SK-N-SH (cell line): ENCODE results near the gene SOX8. TPM values are rescaled to one million over a fixed set of nuclear protein-coding genes. Genes with fewer than 3 reads are reported as not detected.
A peak's percentile ranks its signal among the peaks of the same experiment; 100 is the strongest.

Source experiments
- CTCF ChIA-PET: fragments of 300-600, 350-600 bp; formaldehyde crosslinking; extraction: SDS; loops from one replicate; lab custom pipeline; 2021; lab: Yijun Ruan, JAX
- POLR2A ChIA-PET: fragments of 350-600 bp; sonication (Branson Sonifier 250); formaldehyde crosslinking; extraction: SDS; loops from one replicate; lab custom pipeline; 2020; ENCODE audit warnings: antibody characterized with exemption, inconsistent platforms; lab: Yijun Ruan, JAX
- DNase-seq: peaks from one replicate; pipeline ENCODE4 v3.0.0; 2012
- H2AFZ ChIP-seq: fragments of 200-600 bp; sonication (generic); 2 replicates; pipeline ENCODE4 v1.8.1; 2016; ENCODE audit warnings: antibody characterized with exemption, mild to moderate bottlenecking, low read depth
- H3F3A ChIP-seq: fragments of 200-600 bp; sonication (generic); replicated peaks from 2 replicates; pipeline ENCODE3; 2016; ENCODE audit warnings: antibody characterized with exemption, mild to moderate bottlenecking; ENCODE audit not compliant: insufficient read depth
- H3K27ac ChIP-seq, 2 experiments: fragments of 200-500 bp in 1 of 2; fragments of 200-600 bp in 1 of 2; sonication (Bioruptor generic) in 1 of 2; sonication (generic), shearing (Covaris generic) in 1 of 2; 2 replicates each; pipeline versions ENCODE4 v1.5.1 to v1.6.1; 2014 to 2016; ENCODE audit warnings: low read depth in 2 of 2, inconsistent platforms in 1 of 2, low read length in 1 of 2, mild to moderate bottlenecking in 1 of 2, mixed read lengths in 1 of 2
- H3K27me3 ChIP-seq: fragments of 200-600 bp; sonication (generic), shearing (Covaris generic); 2 replicates; pipeline ENCODE4 v1.6.1; 2016; ENCODE audit warnings: mixed run types; ENCODE audit not compliant: insufficient read depth
- H3K36me3 ChIP-seq, 2 experiments: fragments of 200-500 bp in 1 of 2; fragments of 200-600 bp in 1 of 2; sonication (Bioruptor generic) in 1 of 2; sonication (generic) in 1 of 2; replicated peaks in 1 of 2; 2 replicates each; pipeline versions ENCODE3 to v1.5.1; 2014 to 2016; ENCODE audit warnings: low read length in 1 of 2, mild to moderate bottlenecking in 1 of 2; ENCODE audit not compliant: insufficient read depth in 2 of 2, control insufficient read depth in 1 of 2
- H3K4me1 ChIP-seq, 2 experiments: fragments of 200-500 bp in 1 of 2; fragments of 200-600 bp in 1 of 2; sonication (Bioruptor generic) in 1 of 2; sonication (generic), shearing (Covaris generic) in 1 of 2; 2 replicates each; pipeline versions ENCODE4 v1.5.1 to v1.6.1; 2014 to 2016; ENCODE audit warnings: low read depth in 1 of 2, low read length in 1 of 2, mixed run types in 1 of 2; ENCODE audit not compliant: insufficient read depth in 2 of 2, control insufficient read depth in 1 of 2
- H3K4me2 ChIP-seq: fragments of 200-600 bp; sonication (generic), shearing (Covaris generic); 2 replicates; pipeline ENCODE4 v1.6.1; 2017; ENCODE audit warnings: mixed run types
- H3K4me3 ChIP-seq, 2 experiments: fragments of 200-500 bp in 1 of 2; fragments of 200-600 bp in 1 of 2; sonication (Bioruptor generic) in 1 of 2; sonication (generic), shearing (Covaris generic) in 1 of 2; 2 replicates each; pipeline versions ENCODE4 v1.5.1 to v1.8.1; 2014 to 2016; ENCODE audit warnings: low read depth in 2 of 2, inconsistent platforms in 1 of 2, low read length in 1 of 2, mild to moderate bottlenecking in 1 of 2, mixed read lengths in 1 of 2, moderate library complexity in 1 of 2
- H3K79me2 ChIP-seq: fragments of 200-600 bp; sonication (generic); 2 replicates; pipeline ENCODE4 v1.8.1; 2017; ENCODE audit warnings: mild to moderate bottlenecking; ENCODE audit not compliant: insufficient read depth
- H3K9ac ChIP-seq: fragments of 200-600 bp; sonication (generic); 2 replicates; pipeline ENCODE4 v1.6.1; 2017; ENCODE audit warnings: mixed run types
- H3K9me2 ChIP-seq: fragments of 200-600 bp; sonication (generic); 2 replicates; pipeline ENCODE4 v1.6.1; 2017; ENCODE audit warnings: mixed run types
- H3K9me3 ChIP-seq: fragments of 200-600 bp; sonication (generic); 2 replicates; pipeline ENCODE4 v1.6.1; 2017; ENCODE audit warnings: mixed run types, mild to moderate bottlenecking, moderate library complexity
- H4K20me1 ChIP-seq: fragments of 200-600 bp; sonication (generic); 2 replicates; pipeline ENCODE4 v1.6.1; 2017; ENCODE audit warnings: mild to moderate bottlenecking, mixed run types; ENCODE audit not compliant: insufficient read depth
- GABPA ChIP-seq: IDR thresholded peaks from 2 replicates; pipeline ENCODE4 v1.4.0; 2012; ENCODE audit warnings: low read depth, mild to moderate bottlenecking
- MEF2A ChIP-seq: IDR thresholded peaks from 2 replicates; pipeline ENCODE4 v1.4.0; 2012; ENCODE audit warnings: low read depth, borderline replicate concordance
- NFIC ChIP-seq: IDR thresholded peaks from 2 replicates; pipeline ENCODE4 v1.4.0; 2012; ENCODE audit warnings: borderline replicate concordance
- POLR2AphosphoS5 ChIP-seq: IDR thresholded peaks from 2 replicates; pipeline ENCODE4 v1.6.1; 2012; ENCODE audit warnings: low read depth, low read length
- RCOR1 ChIP-seq: fragments of 150-350 bp; IDR thresholded peaks from 2 replicates; pipeline ENCODE4 v1.6.1; 2017; ENCODE audit warnings: antibody characterized with exemption, low read length
- RFX5 ChIP-seq: IDR thresholded peaks from 2 replicates; pipeline ENCODE4 v1.6.1; 2012; ENCODE audit warnings: mild to moderate bottlenecking, improper control_type of control experiment, low read length
- SIN3A ChIP-seq: IDR thresholded peaks from 2 replicates; pipeline ENCODE4 v1.6.1; 2012; ENCODE audit warnings: low read depth, mild to moderate bottlenecking, low read length, moderate library complexity, borderline replicate concordance
- SMC3 ChIP-seq: IDR thresholded peaks from 2 replicates; pipeline ENCODE4 v1.6.1; 2012; ENCODE audit warnings: low read depth, low read length, improper control_type of control experiment
- TAF1 ChIP-seq: IDR thresholded peaks from 2 replicates; pipeline ENCODE4 v1.6.1; 2012; ENCODE audit warnings: low read depth, mild to moderate bottlenecking, low read length, moderate library complexity, borderline replicate concordance
- TCF12 ChIP-seq: IDR thresholded peaks from 2 replicates; pipeline ENCODE4 v1.4.0; 2012
- WGBS: methylation state at CpG from one replicate; pipeline ENCODE4 v1.1.6; 2017; ENCODE audit warnings: low lambda C conversion rate; 5-methylcytosine and 5-hydroxymethylcytosine counted together
- polyA plus RNA-seq, 3 experiments: library from polyadenylated mRNA; depleted of rRNA; stranded (reverse); fragments of >200 nt; gene quantifications; 2 replicates each; pipeline ENCODE4 v1.2.3, GENCODE V29; 2012
- TF ChIP-seq, protein P1 (sequence below): IDR thresholded peaks from 2 replicates; pipeline ENCODE4 v1.6.1; 2012; ENCODE audit warnings: mild to moderate bottlenecking, low read depth, low read length, moderate library complexity
- TF ChIP-seq, protein P2 (sequence below): IDR thresholded peaks from 2 replicates; pipeline ENCODE4 v1.4.0; 2012; ENCODE audit warnings: low read depth, borderline replicate concordance
- TF ChIP-seq, protein P3 (sequence below): IDR thresholded peaks from 2 replicates; pipeline ENCODE4; 2012

The SOX8 gene
- polyA plus RNA-seq, 1 of the 3 experiments (the other 2 are of a cell fraction): not detected

DNA sequence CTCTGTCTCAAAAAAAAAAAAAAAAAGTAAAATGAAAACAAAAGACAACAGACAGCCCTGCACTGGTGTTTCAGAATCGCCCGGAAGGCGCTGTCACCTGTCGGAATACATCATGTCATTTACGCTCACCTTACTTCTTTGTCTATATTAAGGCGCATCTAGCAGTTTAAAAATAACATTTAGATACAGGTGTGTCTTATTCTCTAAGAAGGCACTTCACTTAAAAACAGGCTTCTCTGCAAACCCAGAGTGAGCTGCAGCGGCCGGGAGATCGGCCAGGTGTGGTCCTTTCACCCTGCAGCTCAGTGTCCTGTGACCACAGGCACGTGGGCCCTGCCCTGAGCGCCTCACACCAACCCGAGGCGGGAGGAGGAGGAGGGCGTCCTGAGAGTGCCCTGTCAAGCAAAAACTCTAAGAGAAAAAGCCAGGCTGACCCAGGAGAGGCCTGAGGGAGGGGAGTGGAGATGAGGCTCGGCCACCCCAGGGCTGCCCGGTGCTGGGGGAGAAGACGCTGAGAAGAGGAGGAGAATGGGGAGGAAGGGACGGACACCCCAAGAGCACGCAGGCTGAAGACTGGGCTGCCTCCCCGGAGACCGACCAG, 7.5 kb upstream of the SOX8 start:
- Histone ChIP-seq H3K36me3 (no peaks in the 10 kb centered on the region), H3K27ac (no peak overlapping the region), H3K27me3 (peaks cover 78% of the 10 kb centered on the region), H3K9me2 (no peaks in the 10 kb centered on the region), H2AFZ (no peak overlapping the region), H3K4me3 (no peak overlapping the region), H3K9ac (no peak overlapping the region), H3K4me2 (no peak overlapping the region), H3K4me1 (peaks cover 6 to 11% of the 10 kb centered on the region in 2 experiments; a peak in 2 of 4 replicates), H4K20me1 (no peaks in the 10 kb centered on the region), H3K9me3 (no peaks in the 10 kb centered on the region), H3K79me2 (peaks cover 5% of the 10 kb centered on the region; the same call in 1 of the 2 replicates), H3F3A (no peaks in the 10 kb centered on the region)
- 44% methylated on average over 17 of the region's 21 CpGs for WGBS
- DNase-seq: no peak
- TF ChIP-seq RFX5 (no peak), SMC3 (no peak), RCOR1 (no peak), MEF2A (no peak), TCF12 (no peak)
- TF ChIP-seq, protein P1, sequence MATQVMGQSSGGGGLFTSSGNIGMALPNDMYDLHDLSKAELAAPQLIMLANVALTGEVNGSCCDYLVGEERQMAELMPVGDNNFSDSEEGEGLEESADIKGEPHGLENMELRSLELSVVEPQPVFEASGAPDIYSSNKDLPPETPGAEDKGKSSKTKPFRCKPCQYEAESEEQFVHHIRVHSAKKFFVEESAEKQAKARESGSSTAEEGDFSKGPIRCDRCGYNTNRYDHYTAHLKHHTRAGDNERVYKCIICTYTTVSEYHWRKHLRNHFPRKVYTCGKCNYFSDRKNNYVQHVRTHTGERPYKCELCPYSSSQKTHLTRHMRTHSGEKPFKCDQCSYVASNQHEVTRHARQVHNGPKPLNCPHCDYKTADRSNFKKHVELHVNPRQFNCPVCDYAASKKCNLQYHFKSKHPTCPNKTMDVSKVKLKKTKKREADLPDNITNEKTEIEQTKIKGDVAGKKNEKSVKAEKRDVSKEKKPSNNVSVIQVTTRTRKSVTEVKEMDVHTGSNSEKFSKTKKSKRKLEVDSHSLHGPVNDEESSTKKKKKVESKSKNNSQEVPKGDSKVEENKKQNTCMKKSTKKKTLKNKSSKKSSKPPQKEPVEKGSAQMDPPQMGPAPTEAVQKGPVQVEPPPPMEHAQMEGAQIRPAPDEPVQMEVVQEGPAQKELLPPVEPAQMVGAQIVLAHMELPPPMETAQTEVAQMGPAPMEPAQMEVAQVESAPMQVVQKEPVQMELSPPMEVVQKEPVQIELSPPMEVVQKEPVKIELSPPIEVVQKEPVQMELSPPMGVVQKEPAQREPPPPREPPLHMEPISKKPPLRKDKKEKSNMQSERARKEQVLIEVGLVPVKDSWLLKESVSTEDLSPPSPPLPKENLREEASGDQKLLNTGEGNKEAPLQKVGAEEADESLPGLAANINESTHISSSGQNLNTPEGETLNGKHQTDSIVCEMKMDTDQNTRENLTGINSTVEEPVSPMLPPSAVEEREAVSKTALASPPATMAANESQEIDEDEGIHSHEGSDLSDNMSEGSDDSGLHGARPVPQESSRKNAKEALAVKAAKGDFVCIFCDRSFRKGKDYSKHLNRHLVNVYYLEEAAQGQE: no peak
- TF ChIP-seq, protein P2, sequence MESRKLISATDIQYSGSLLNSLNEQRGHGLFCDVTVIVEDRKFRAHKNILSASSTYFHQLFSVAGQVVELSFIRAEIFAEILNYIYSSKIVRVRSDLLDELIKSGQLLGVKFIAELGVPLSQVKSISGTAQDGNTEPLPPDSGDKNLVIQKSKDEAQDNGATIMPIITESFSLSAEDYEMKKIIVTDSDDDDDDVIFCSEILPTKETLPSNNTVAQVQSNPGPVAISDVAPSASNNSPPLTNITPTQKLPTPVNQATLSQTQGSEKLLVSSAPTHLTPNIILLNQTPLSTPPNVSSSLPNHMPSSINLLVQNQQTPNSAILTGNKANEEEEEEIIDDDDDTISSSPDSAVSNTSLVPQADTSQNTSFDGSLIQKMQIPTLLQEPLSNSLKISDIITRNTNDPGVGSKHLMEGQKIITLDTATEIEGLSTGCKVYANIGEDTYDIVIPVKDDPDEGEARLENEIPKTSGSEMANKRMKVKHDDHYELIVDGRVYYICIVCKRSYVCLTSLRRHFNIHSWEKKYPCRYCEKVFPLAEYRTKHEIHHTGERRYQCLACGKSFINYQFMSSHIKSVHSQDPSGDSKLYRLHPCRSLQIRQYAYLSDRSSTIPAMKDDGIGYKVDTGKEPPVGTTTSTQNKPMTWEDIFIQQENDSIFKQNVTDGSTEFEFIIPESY: no peak
- ChIA-PET CTCF (no interaction called here), POLR2A (no interaction called here)

DNA sequence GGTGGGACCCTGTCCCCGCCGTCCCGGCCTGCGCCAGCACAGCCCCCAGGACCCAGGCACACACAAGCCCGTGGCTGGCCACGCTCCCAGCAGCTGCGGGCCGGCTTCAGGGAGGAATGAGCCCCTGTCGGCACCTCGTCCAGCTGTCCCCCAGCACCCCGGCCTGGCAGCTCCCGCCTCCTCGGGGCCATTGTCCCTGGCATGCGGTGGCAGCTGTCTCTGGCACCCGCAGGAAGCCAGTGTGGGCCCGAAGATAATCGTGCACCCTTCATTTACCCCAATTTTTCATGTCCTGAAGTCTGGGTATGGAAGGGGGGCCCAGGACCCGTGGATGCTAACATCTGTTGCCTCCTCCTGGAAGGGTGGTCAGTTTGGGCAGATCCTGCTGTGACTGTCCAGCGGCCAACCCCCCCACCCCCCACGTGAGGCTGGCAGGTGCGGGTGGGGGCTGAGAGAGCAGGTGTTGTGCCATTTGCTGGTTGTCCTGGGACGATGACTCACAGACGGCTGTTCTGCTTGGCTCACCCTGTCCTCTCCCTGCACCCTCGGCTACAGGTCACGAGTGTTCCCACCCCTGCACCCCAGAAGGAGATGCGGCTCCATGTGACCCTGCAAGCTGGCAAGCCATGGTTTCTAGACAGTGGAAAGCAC, 6.8 kb upstream of the SOX8 start:
- ChIA-PET CTCF (interaction anchor here (1.1 kb wide), 1 partner anchor 11 kb away, joined by 4 read pairs; no protein-coding TSS in a partner anchor), POLR2A (no interaction called here)
- no peak overlapping the region for H2AFZ ChIP-seq
- no peak overlapping the region for H3K9ac ChIP-seq
- no peak overlapping the region for H3K4me2 ChIP-seq
- H3F3A ChIP-seq: no peaks in the 10 kb centered on the region
- no peaks in the 10 kb centered on the region for H3K9me3 ChIP-seq
- no peaks in the 10 kb centered on the region for H3K9me2 ChIP-seq
- H3K36me3 ChIP-seq: no peaks in the 10 kb centered on the region
- H3K4me1 ChIP-seq: peaks cover 2 to 6% of the 10 kb centered on the region in 2 experiments; a peak in 2 of 4 replicates
- H3K4me3 ChIP-seq: no peak overlapping the region
- peak; percentile 36 for DNase-seq
- H3K79me2 ChIP-seq: peaks cover under 1% of the 10 kb centered on the region; the same call in 1 of the 2 replicates
- no peak overlapping the region for H3K27ac ChIP-seq
- 0 out of 2 replicates have a peak, but pooled peaks cover under 1% of the 10 kb centered on the region for H4K20me1 ChIP-seq
- peaks cover 85% of the 10 kb centered on the region for H3K27me3 ChIP-seq
- WGBS: 23% methylated on average over 18 of the region's 26 CpGs
- TF ChIP-seq, protein P3, sequence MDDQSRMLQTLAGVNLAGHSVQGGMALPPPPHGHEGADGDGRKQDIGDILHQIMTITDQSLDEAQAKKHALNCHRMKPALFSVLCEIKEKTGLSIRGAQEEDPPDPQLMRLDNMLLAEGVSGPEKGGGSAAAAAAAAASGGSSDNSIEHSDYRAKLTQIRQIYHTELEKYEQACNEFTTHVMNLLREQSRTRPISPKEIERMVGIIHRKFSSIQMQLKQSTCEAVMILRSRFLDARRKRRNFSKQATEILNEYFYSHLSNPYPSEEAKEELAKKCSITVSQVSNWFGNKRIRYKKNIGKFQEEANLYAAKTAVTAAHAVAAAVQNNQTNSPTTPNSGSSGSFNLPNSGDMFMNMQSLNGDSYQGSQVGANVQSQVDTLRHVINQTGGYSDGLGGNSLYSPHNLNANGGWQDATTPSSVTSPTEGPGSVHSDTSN: no peak
- TF ChIP-seq TAF1 (no peak), POLR2AphosphoS5 (no peak), SIN3A (no peak), GABPA (no peak), NFIC (no peak)
- TF ChIP-seq, protein P2: no peak
